Epithelial cell of esophagus (primary cell): ENCODE results near the gene LTBP3.

ENCODE experiments used
- DNase-seq: peaks from one replicate; pipeline ENCODE4 v3.0.0; 2010; ENCODE audit warnings: low read depth
- H3K4me3 ChIP-seq: 2 replicates; pipeline ENCODE4 v1.5.1; 2011; ENCODE audit warnings: mild to moderate bottlenecking, low read length, control low read depth
- CTCF ChIP-seq: IDR thresholded peaks from 2 replicates; pipeline ENCODE4 v1.5.1; 2011; ENCODE audit warnings: low read depth, mild to moderate bottlenecking, low read length, control low read depth, inconsistent platforms; ENCODE audit not compliant: insufficient read depth; ENCODE audit errors: missing control alignments

LTBP3 gene

GRCh38 chr11:65545853-65546216, 12.3 kb downstream of the LTBP3 start:
- TF ChIP-seq CTCF = no peak
- no peak overlapping the region for H3K4me3 ChIP-seq
- DNase-seq = no peak

GRCh38 chr11:65542738-65543390, 15.3 kb downstream of the LTBP3 start:
- no peak overlapping the region for H3K4me3 ChIP-seq
- no peak for DNase-seq
- TF ChIP-seq CTCF = no peak

DNA sequence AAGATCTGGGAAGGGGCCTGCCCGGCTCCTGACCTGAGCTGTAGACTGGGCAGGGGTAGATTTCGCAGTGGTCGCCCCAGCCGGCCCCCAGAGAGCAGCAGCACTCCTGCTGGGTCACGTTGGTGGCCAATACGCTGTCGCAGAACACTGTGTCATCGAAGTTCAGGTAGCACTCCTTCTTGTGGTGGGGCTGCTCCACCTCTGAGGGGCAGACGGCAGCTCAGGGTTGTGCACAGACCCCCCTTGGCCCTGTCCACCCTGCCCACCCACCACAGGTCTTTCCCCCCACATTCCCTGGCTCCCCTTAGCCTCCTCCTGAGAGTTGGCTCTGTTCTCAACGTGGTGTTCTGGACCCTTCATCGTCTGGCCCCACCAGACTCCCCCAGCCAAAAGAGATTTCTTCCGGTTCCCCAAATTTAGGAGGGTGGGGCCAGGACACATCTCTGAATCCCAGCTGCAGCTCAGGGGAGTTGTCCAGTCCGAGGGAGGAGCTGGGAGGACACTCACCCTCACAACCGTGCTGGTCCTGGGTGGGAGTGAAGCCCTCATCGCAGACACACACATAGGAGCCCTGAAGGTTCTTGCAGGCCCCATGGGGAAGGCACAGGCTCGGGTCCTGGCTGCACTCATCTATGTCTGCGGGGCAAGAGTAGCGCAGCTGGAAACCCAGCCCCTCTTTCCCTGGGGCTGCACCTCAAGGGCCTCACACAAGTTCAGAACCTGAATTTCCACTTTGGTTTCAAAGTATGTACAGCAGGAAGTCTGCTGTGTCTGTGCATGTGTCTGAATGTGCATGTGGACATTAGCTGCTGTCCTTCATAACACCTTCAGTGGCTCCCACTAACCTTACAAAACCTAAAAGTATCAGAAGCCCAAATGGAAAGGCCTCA, 16.8 kb downstream of the LTBP3 start:
- H3K4me3 ChIP-seq = peak overlapping the region; percentile 41
- peak; percentile 86 for DNase-seq
- no peak for TF ChIP-seq CTCF

DNA sequence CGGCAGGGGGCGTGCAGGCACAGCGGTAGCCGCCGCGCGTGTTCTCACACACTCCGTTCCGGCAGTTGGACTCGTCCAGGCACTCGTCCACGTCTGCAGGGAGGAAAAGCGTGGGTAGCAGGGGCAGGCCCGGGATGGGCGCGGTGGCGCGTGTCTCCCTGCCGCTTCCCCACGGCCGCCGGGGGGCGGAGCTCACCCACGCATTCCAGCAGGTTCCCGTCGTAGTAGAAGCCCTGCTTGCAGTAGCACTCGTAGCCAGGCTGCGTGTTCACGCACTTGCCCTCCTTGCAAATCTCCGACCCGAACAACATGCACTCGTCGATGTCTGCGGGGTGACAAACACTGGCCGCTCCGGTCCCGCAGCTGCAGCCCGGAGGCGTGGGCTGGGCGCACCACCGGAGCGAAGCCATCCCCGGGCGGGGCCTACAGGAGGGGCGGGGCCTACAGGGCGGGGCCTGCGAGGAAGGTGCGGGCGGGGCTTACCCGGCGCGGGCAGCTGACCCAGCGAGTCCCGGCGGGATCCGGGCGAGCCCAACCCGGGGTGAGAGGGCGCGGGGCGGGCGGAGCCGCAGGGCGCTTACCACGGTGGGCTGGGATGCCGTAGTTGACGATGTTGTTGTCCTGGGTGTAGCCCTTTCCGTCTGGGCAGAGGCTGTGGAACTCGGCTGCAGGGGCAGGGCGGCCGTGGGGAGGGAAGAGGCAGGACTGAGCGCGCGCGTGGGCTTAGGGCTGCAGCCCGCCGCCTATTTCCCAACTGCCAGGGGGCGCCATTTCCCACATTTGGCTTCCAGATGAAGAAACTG, 17.7 kb downstream of the LTBP3 start:
- peak overlapping the region; percentile 65 for H3K4me3 ChIP-seq
- peak; percentile 73 for TF ChIP-seq CTCF
- DNase-seq = peak; percentile 95

DNA sequence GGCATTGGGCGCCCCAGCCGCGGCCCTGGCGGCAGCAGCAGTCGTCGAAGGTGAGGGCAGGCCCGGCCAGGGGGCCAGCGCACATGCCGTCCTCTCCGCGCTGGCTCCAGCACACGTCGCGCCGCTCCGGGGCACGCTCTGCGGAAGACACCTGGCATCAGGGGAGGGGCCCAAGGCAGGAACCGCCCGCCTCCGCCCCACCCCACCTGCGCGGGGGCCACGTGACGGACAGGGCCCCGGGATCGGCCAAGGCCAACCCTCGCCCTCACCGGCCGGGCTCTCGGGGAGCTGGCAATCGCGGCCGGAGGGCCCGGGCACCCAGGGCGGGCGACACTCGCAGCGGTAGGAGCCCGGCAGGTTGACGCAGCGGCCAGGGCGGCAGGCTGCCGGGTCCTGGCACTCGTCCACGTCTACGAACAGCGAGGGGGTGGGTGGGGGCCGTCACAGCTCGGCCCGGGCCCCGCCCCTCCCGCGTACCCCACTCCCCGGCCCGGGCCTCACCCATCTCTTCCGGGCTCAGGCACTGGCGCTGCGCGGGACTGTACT, 18.3 kb downstream of the LTBP3 start:
- DNase-seq = peak; percentile 66
- no peak for TF ChIP-seq CTCF
- H3K4me3 ChIP-seq = peak overlapping the region; percentile 65

GRCh38 chr11:65538915-65539743, 19.0 kb downstream of the LTBP3 start:
- peak overlapping the region; percentile 65 for H3K4me3 ChIP-seq
- no peak for DNase-seq

More at GRCh38 chr11:65538915-65539743, 19.0 kb downstream of the LTBP3 start:
- no peak for TF ChIP-seq CTCF
